Activated naive CD4-positive, alpha-beta T cell treated with anti-CD3 and anti-CD28 coated beads for 36 hours (primary cell): ENCODE data around the gene NRP1. TPM values are rescaled to one million over a fixed set of nuclear protein-coding genes. Genes with fewer than 3 reads are reported as not detected.
A peak's percentile ranks its signal among the peaks of the same experiment; 100 is the strongest.

Experiments used
- CTCF ChIA-PET: fragments of 350-600 bp; sonication (Branson Sonifier 250); formaldehyde crosslinking; loops from one replicate; lab custom pipeline; 2021; ENCODE audit warnings: antibody characterized with exemption; lab: Charles Lee
- DNase-seq: peaks from one replicate; pipeline ENCODE4 v3.0.0-alpha.2; 2020
- H3K27ac Mint-ChIP-seq: one replicate; pipeline ENCODE4 v1.8.0; 2021; ENCODE audit warnings: mild to moderate bottlenecking, mixed read lengths
- H3K27me3 Mint-ChIP-seq: one replicate; pipeline ENCODE4 v1.8.0; 2021; ENCODE audit warnings: low read depth, mixed read lengths
- H3K36me3 Mint-ChIP-seq: one replicate; pipeline ENCODE4 v1.8.0; 2021; ENCODE audit warnings: low read depth, mixed read lengths
- H3K4me1 Mint-ChIP-seq: one replicate; pipeline ENCODE4 v1.8.0; 2021; ENCODE audit warnings: low read depth, mixed read lengths
- H3K4me3 Mint-ChIP-seq: one replicate; pipeline ENCODE4 v1.8.0; 2021; ENCODE audit warnings: mild to moderate bottlenecking, moderate library complexity, mixed read lengths
- H3K9me3 Mint-ChIP-seq: one replicate; pipeline ENCODE4 v1.8.0; 2021; ENCODE audit warnings: mixed read lengths
- intact Hi-C: fragments of 100-400 bp; cut with micrococcal nuclease; formaldehyde crosslinking; loops from one replicate; pipeline ENCODE4 v1.15.1; 2023
- total RNA-seq, 2 experiments: library from RNA; stranded (reverse); gene quantifications; one replicate each; pipeline ENCODE4 v1.2.3, GENCODE V29; 2021

The NRP1 gene
- total RNA-seq, 2 experiments from 2014 or later = 0.10 TPM; not detected in 1

DNA sequence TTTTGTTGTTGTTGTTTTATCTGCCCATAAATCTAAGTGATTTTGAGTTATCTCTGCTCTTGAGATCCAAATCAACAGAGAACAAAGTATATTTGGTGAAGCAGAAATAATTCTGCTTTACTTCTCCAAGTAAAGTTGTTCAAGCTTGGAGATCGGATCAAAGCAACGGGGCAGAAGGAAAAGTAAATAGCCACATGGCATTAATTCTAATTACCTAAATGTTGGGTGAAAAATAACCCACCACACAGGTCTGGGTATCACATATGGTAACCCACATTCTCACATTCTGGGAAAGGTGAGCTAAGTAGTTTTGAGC, 3.1 kb downstream of the NRP1 start:
- intact Hi-C loops = loop anchor here (5.0 to 10.0 kb wide), 4 partner anchors 86 to 891 kb away; no protein-coding TSS in a partner anchor

DNA sequence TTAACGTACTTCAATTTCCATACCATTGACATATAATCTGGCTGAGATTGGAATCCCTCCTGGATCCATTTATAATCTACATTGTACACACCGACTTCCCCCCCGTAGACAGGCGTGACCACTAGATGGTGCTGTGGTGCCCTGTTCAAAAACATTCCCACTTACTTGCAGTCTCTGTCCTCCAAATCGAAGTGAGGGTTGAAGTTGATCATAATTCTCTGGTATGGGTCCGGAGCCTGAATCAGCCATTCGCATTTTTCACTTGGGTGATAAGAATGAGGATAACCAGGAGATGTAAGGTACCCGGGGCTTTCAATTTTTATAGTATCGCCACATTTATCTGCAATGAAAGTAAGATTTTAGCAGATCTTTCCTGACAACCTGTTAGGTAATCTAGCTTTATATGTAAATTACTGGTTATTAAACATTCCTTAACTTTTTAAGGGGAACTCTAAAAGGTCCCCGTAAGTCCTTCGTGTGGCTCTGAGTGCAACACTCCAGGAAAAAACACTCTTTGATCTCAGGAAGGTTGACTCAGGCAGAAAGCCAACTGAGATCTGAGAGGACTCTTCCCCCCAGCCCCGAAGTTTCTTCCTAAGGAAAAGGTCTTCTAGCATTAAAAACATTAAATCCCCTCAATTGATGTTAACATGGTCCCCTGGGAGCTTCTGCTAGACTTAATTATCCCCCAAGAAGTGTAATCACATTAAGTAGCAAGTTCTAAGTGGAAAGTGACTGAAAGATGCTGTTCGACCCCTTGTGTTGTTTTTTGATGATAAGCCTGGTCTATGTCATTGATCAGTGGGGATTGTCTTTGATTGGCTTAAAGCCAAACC, 3.7 kb downstream of the NRP1 start:
- CTCF ChIA-PET = interaction anchor here (0.6 to 1.5 kb wide), 15 partner anchors 9 to 460 kb away, joined by 3 to 5 read pairs (median 3); no protein-coding TSS in a partner anchor
- H3K27me3 Mint-ChIP-seq = peaks cover 41% of the 10 kb centered on the region
- DNase-seq = peak; percentile 92
- H3K36me3 Mint-ChIP-seq = no peaks in the 10 kb centered on the region
- intact Hi-C loops = loop anchor here (1.0 to 10.0 kb wide), 6 partner anchors 87 to 1307 kb away; no protein-coding TSS in a partner anchor
- H3K4me1 Mint-ChIP-seq = peaks cover 16% of the 10 kb centered on the region
- no peaks in the 10 kb centered on the region for H3K9me3 Mint-ChIP-seq
- no peak overlapping the region for H3K4me3 Mint-ChIP-seq
- no peak overlapping the region for H3K27ac Mint-ChIP-seq

More for the DNA sequence above, 3.1 kb downstream of the NRP1 start:
- Mint-ChIP-seq H3K4me1 (peaks cover 19% of the 10 kb centered on the region), H3K36me3 (no peaks in the 10 kb centered on the region), H3K9me3 (no peaks in the 10 kb centered on the region), H3K27ac (no peak overlapping the region), H3K4me3 (no peak overlapping the region), H3K27me3 (peaks cover 44% of the 10 kb centered on the region)
- CTCF ChIA-PET = interaction anchor here (0.6 to 4.4 kb wide), 10 partner anchors 8 to 138 kb away, joined by 3 to 23 read pairs (median 3); no protein-coding TSS in a partner anchor
- DNase-seq = no peak

DNA sequence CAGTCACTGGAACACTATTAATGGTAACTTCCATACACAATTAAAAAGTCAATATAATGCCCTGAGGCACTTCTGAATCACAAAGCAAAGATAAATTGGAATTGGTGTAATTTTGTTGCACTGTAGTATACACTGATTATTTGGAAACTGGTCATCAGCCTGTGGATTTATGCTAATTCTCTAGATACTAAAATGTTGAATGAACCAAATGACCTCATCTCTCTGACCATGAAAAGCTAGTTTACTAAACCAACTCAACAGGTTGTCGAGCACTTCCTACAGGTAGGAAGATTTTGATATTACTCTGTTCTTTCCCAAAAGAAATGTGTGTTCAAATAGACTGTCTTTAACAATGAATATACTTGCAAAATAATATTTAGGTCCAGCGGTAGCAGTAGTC, 5.3 kb downstream of the NRP1 start:
- H3K4me1 Mint-ChIP-seq = peaks cover 15% of the 10 kb centered on the region
- H3K36me3 Mint-ChIP-seq = no peaks in the 10 kb centered on the region
- intact Hi-C loops = no loop called here
- DNase-seq = no peak
- CTCF ChIA-PET = interaction anchor here (2.0 kb wide), 1 partner anchor 136 kb away, joined by 9 read pairs; no protein-coding TSS in a partner anchor
- no peak overlapping the region for H3K27ac Mint-ChIP-seq
- H3K27me3 Mint-ChIP-seq = peaks cover 43% of the 10 kb centered on the region
- no peaks in the 10 kb centered on the region for H3K9me3 Mint-ChIP-seq
- no peak overlapping the region for H3K4me3 Mint-ChIP-seq

DNA sequence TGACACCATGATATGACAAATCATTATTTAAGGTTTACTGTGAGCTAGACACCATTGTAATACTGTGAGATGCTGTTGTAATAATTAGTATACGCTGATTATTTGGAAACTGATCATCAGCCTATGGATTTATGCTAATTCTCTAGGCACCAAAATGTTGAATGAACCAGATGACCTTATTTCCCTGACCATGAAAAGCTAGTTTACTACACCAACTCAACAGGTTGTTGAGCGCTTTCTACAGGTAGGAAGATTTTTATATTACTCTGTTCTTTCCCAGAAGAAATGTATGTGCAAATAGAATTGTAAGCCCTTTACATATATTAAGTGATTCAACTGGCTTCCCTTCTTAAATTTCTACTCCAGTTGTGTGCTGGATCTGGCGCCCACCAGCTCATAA, 6.2 kb downstream of the NRP1 start:
- DNase-seq = no peak
- Mint-ChIP-seq H3K27me3 (peaks cover 39% of the 10 kb centered on the region), H3K9me3 (no peaks in the 10 kb centered on the region), H3K4me3 (no peak overlapping the region), H3K36me3 (no peaks in the 10 kb centered on the region), H3K27ac (no peak overlapping the region), H3K4me1 (peaks cover 8% of the 10 kb centered on the region)
- intact Hi-C loops = no loop called here
- CTCF ChIA-PET = interaction anchor here (1.1 to 2.0 kb wide), 2 partner anchors 135 to 1310 kb away, joined by 3 to 9 read pairs; no protein-coding TSS in a partner anchor

DNA sequence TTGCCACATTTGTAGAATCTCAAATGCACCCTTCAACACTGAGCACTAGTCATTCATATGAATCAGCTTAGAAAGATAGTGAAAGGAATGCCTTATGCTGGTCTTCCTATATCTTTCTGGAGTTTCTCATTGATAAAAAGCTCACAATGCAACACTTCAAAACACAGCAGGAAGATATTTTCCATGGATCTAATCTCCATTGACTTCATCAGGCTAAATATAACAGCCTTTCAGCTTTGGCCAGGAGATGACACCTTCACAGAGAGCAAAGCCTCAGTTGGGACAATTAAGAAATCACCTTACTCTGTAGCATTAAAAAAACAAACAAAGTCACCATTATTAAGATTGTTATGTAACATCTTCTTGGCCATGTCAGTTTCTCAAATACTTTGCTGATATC, 6.7 kb downstream of the NRP1 start:
- no peak overlapping the region for H3K27ac Mint-ChIP-seq
- peaks cover 35% of the 10 kb centered on the region for H3K27me3 Mint-ChIP-seq
- DNase-seq = no peak
- H3K9me3 Mint-ChIP-seq = no peaks in the 10 kb centered on the region
- intact Hi-C loops = no loop called here
- no peaks in the 10 kb centered on the region for H3K36me3 Mint-ChIP-seq
- CTCF ChIA-PET = interaction anchor here (1.1 to 2.0 kb wide), 2 partner anchors 134 to 1311 kb away, joined by 3 to 9 read pairs; no protein-coding TSS in a partner anchor
- no peak overlapping the region for H3K4me3 Mint-ChIP-seq
- H3K4me1 Mint-ChIP-seq = peaks cover 8% of the 10 kb centered on the region

DNA sequence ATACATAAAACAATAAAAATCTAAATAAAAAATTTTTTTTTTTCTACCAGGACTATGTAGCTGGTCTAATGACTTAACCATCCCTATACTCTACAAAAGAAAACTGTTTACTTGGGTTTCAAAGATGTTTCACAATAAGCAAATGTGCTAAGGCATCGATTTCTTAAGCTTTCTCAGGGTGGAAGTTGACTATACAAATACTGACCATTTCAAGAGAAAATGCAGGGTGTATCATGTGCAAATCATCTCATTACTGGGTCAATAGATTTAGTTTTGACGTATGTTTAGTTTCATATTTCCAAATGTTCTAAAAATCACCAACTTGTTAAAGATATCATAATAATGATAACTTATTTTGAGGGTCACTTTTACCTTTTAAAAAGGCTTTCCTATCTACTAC, 7.5 kb downstream of the NRP1 start:
- intact Hi-C loops = no loop called here
- Mint-ChIP-seq H3K4me1 (peaks cover 8% of the 10 kb centered on the region), H3K4me3 (no peak overlapping the region), H3K9me3 (no peaks in the 10 kb centered on the region), H3K27me3 (peaks cover 30% of the 10 kb centered on the region), H3K27ac (no peak overlapping the region), H3K36me3 (no peaks in the 10 kb centered on the region)
- no peak for DNase-seq
- CTCF ChIA-PET = interaction anchor here (0.5 to 2.0 kb wide), 2 partner anchors 13 to 134 kb away, joined by 5 to 9 read pairs; no protein-coding TSS in a partner anchor

DNA sequence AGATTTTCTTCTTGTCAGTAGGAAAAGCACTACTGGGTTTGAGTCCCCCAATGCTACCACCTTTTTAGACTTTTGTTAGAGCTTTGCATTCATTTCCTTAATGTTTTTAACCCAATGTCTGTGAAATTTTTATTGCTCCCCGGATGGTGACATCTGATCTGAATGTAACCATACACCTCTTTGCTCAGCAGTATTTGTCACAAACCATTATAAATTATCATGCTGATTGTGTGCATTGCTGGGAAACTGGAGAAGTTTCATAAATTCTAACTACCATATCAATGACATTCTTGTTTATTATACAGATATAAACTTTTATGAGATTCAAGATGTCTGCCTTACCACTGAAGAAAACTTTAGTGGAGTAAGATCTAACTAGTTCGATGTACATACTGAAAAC, 8.5 kb downstream of the NRP1 start:
- peaks cover 22% of the 10 kb centered on the region for H3K27me3 Mint-ChIP-seq
- intact Hi-C loops = no loop called here
- no peak for DNase-seq
- CTCF ChIA-PET = no interaction called here
- H3K4me1 Mint-ChIP-seq = peaks cover 5% of the 10 kb centered on the region
- H3K27ac Mint-ChIP-seq = no peak overlapping the region
- no peak overlapping the region for H3K4me3 Mint-ChIP-seq
- no peaks in the 10 kb centered on the region for H3K36me3 Mint-ChIP-seq
- no peaks in the 10 kb centered on the region for H3K9me3 Mint-ChIP-seq

DNA sequence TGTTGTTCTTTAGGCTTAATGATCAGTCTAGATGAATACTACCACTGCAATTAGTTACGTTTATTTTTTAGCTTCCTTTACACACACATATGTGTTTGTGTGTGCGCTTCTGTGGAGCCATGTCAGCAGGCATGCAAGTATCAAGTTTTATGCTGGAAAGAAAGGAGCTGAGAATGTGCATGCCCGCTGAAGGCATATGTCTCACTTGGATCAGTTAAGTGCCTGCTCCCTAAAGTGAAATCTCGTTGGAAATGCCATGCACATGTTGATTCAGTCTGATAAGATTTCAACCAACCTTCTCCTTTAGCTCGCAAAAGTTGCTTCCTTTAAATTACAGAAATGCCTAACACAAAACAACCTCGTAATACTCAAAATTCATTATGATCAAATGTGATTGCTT, 10.7 kb downstream of the NRP1 start:
- H3K9me3 Mint-ChIP-seq = no peaks in the 10 kb centered on the region
- DNase-seq = no peak
- no peaks in the 10 kb centered on the region for H3K4me1 Mint-ChIP-seq
- H3K27ac Mint-ChIP-seq = no peak overlapping the region
- no peak overlapping the region for H3K4me3 Mint-ChIP-seq
- CTCF ChIA-PET = interaction anchor here (0.8 to 1.5 kb wide), 2 partner anchors 10 to 17 kb away, joined by 3 to 8 read pairs; no protein-coding TSS in a partner anchor
- peaks cover 16% of the 10 kb centered on the region for H3K27me3 Mint-ChIP-seq
- intact Hi-C loops = no loop called here
- no peaks in the 10 kb centered on the region for H3K36me3 Mint-ChIP-seq

DNA sequence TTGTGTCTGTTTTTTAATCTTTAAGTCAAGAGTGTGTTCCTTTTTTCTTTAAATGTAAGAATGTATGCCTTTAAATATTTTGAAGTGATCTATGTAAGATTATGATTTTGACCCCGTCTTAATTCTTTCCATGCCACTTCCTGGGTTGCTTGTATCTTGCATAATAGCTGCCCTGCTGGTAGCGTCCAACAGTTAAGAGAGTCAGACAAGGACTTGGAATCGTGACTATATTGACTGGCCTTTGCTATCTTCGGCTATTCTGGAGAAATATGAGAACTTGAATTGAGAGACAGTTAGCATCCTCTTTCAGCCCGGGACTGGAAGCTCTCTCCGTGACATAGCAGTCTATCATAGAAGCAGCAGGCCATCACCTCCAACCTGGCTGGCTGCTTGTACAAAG, 13.0 kb downstream of the NRP1 start:
- no peaks in the 10 kb centered on the region for H3K36me3 Mint-ChIP-seq
- no peak for DNase-seq
- CTCF ChIA-PET = no interaction called here
- no peaks in the 10 kb centered on the region for H3K4me1 Mint-ChIP-seq
- no peaks in the 10 kb centered on the region for H3K9me3 Mint-ChIP-seq
- no peak overlapping the region for H3K4me3 Mint-ChIP-seq
- intact Hi-C loops = no loop called here
- no peak overlapping the region for H3K27ac Mint-ChIP-seq
- H3K27me3 Mint-ChIP-seq = peaks cover 8% of the 10 kb centered on the region

DNA sequence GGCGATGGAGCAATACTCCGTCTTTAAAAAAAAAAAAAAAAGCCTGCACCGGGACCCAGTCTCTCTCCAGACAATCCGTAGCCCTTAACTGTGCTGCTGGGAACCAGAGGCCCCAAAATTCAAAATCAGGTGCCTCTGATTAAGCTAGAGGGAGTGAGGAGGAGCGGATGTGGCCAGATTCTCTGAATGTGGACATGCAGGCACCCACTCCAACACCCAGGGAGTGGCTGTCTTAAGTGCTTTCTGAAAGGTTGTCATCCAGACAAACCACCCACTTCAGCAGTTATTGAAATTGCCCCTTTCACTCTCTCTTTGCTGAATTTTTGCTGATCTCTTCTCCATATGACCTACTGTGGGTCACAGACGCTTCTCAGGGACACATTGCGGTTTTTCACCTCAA, 14.2 kb downstream of the NRP1 start:
- Mint-ChIP-seq H3K27me3 (peaks cover 6% of the 10 kb centered on the region), H3K36me3 (no peaks in the 10 kb centered on the region), H3K27ac (no peak overlapping the region), H3K4me3 (no peak overlapping the region), H3K4me1 (no peaks in the 10 kb centered on the region), H3K9me3 (no peaks in the 10 kb centered on the region)
- DNase-seq = no peak
- CTCF ChIA-PET = no interaction called here
- intact Hi-C loops = no loop called here

DNA sequence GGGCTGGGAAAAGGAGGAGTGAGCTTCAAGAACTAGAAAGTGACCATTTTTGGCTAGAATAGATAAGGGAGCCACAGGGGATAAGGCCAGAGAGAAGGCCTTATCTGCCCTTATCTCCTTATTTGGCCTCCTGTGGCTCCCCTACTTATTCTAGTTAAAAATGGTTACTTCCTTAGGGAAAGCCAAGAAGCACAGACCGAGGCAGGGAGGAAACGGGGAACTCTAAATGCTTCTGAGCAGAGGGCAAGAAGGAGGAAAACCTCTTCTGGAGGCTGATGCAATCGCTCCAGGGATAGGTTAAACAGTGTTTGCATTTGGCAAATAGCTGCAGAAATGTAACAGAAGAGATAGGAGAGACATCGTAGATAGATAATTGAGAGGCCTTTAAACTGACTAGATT, 18.6 kb downstream of the NRP1 start:
- no peaks in the 10 kb centered on the region for H3K36me3 Mint-ChIP-seq
- intact Hi-C loops = no loop called here
- CTCF ChIA-PET = interaction anchor here (1.3 kb wide), 1 partner anchor 123 kb away, joined by 3 read pairs; no protein-coding TSS in a partner anchor
- H3K27me3 Mint-ChIP-seq = peaks cover 3% of the 10 kb centered on the region
- DNase-seq = no peak
- no peak overlapping the region for H3K27ac Mint-ChIP-seq
- H3K9me3 Mint-ChIP-seq = no peaks in the 10 kb centered on the region
- no peak overlapping the region for H3K4me3 Mint-ChIP-seq
- no peaks in the 10 kb centered on the region for H3K4me1 Mint-ChIP-seq

DNA sequence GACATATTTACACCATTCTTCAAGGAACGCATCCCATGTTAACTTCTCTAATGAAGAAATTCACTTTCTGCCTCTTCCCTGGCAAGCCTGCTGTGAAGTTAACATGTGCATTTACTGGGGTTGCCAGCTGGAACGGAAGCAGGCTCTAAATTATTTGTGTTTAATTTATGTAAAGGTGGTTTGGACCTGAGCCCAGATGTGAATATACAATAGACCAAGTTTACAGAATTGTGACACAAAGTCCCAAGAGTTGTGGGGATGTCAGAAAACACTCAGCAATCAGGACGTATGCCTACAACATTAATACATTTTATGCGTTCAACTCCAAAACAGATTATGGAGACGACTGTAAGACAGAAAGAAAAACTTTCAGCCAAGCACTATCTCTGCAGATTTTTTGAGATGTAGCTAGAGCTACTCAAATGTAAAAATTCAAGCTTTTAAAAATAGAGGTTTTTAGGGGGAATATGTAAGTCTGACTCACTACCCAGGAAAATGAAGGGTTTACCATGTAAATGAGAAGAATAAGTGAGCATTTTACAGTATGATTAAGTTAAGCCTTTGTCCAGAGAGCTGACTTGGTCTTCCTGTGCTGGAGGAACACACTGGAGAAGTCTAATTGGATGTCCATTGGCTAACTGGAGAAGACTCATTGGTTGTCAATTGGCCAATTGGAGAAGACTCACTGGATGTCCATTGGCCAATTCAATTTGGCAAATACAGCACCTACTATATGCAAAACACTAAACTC, 19.5 kb downstream of the NRP1 start:
- Mint-ChIP-seq H3K4me3 (no peak overlapping the region), H3K9me3 (no peaks in the 10 kb centered on the region), H3K4me1 (no peaks in the 10 kb centered on the region), H3K36me3 (no peaks in the 10 kb centered on the region), H3K27ac (no peak overlapping the region), H3K27me3 (no peaks in the 10 kb centered on the region)
- intact Hi-C loops = no loop called here
- no peak for DNase-seq
- CTCF ChIA-PET = no interaction called here
